Measurements from ENCODE around the gene NTNG1. TPM values are rescaled to one million over a fixed set of nuclear protein-coding genes. Genes with fewer than 3 reads are reported as not detected.

NTNG1 gene
- total RNA-seq, 1 donor, result 9.1 TPM

DNA sequence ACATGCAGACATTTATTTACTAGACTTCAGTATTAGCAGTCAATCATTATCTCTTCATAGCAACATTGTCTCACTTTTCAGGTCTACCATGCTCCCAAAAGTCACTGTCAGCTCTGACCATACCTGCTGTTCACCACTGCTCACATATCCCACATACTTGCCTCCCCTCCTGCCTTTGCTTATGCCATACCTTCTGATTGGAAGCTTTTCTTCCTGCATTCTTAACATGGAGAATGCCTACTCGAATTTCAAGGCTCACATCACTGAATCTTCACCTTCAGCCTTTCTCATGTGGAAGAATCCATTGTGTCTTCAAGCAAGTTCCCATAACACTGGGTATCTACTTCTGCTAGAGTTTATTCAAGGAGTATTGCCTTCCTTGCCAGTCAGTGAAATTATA lies 135.4 kb downstream of the NTNG1 start:
- no peak overlapping the region for H3K4me3 ChIP-seq (ENCODE audit: low read depth, low read length)
- TF ChIP-seq, protein P1, sequence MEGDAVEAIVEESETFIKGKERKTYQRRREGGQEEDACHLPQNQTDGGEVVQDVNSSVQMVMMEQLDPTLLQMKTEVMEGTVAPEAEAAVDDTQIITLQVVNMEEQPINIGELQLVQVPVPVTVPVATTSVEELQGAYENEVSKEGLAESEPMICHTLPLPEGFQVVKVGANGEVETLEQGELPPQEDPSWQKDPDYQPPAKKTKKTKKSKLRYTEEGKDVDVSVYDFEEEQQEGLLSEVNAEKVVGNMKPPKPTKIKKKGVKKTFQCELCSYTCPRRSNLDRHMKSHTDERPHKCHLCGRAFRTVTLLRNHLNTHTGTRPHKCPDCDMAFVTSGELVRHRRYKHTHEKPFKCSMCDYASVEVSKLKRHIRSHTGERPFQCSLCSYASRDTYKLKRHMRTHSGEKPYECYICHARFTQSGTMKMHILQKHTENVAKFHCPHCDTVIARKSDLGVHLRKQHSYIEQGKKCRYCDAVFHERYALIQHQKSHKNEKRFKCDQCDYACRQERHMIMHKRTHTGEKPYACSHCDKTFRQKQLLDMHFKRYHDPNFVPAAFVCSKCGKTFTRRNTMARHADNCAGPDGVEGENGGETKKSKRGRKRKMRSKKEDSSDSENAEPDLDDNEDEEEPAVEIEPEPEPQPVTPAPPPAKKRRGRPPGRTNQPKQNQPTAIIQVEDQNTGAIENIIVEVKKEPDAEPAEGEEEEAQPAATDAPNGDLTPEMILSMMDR (IDR thresholded peaks at IDR 0.05; ENCODE audit: insufficient read depth, low read depth, low read length), result no peak
- DNase-seq (ENCODE audit: low read depth), result no peak

GRCh38 chr1:107277022-107277421 lies 136.2 kb downstream of the NTNG1 start:
- DNase-seq (ENCODE audit: low read depth), result peak; percentile 31
- TF ChIP-seq, protein P1 (IDR thresholded peaks at IDR 0.05; ENCODE audit: insufficient read depth, low read depth, low read length), result peak; percentile 39
- no peak overlapping the region for H3K4me3 ChIP-seq (ENCODE audit: low read depth, low read length)

GRCh38 chr1:107286125-107286524 lies 145.3 kb downstream of the NTNG1 start:
- H3K4me3 ChIP-seq (ENCODE audit: low read depth, low read length), result no peak overlapping the region
- TF ChIP-seq, protein P1 (IDR thresholded peaks at IDR 0.05; ENCODE audit: insufficient read depth, low read depth, low read length), result no peak

DNA sequence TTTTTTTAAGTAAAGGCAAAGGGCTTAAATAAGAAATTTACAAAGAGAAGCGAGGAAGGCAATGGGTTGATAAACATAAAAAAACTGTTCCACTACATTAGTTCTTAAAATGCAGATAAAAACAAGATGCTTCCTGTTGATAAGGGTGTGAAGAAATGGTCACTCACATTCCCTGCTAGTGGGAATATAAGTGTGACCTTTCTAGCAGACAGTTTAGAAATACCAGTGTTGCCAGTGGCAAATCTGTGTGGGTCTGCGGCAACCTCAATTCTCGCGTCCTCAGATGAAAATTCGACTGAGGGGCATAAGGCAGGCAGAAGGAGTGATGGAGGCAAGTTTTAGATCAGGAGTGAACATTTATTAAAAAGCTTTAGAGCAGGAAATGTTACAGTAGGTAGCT lies 151.1 kb downstream of the NTNG1 start:
- DNase-seq (ENCODE audit: low read depth), result no peak
- TF ChIP-seq, protein P1 (IDR thresholded peaks at IDR 0.05; ENCODE audit: insufficient read depth, low read depth, low read length), result no peak

More at GRCh38 chr1:107286125-107286524, 145.3 kb downstream of the NTNG1 start:
- DNase-seq (ENCODE audit: low read depth), result no peak

DNA sequence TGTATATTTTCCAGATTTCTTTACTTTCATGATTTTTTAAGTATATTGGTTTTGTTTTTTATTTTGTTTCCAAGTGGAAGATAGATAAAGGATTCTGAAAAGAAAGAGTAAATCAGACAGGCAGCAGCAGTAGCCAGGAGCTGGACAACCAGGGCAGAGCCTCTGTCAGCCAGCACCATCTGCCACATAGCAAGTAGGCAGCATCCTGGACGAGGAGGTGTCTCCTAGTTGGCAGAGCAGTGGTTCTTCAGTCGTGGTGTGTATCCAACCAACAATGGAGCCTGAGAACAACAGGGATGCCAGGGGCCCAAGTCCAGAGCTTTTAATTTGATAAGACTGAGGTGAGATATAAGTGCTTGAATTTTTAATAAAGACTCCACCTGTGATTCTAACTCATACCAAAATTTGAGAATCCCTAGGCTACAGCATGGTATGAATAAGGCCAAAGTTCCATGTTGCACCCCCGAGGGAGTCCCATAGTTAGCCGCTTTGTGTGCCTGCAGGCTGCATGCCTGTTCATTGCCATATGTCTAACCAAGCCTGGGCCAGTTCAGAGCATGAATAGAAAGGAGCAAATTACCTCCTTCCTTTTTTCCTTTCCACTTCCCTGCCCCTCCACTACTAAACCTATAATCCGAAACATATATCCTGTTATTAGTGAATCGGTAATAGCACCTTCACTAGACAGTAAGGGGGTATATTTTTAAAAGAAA lies 153.2 kb downstream of the NTNG1 start:
- TF ChIP-seq, protein P1 (IDR thresholded peaks at IDR 0.05; ENCODE audit: insufficient read depth, low read depth, low read length), result no peak
- no peak for DNase-seq (ENCODE audit: low read depth)
- H3K4me3 ChIP-seq (ENCODE audit: low read depth, low read length), result no peak overlapping the region

More for the DNA sequence above, 151.1 kb downstream of the NTNG1 start:
- H3K4me3 ChIP-seq (ENCODE audit: low read depth, low read length), result no peak overlapping the region

- no peak overlapping the region for H3K4me3 ChIP-seq (ENCODE audit: low read depth, low read length)
- TF ChIP-seq, protein P1 (IDR thresholded peaks at IDR 0.05; ENCODE audit: insufficient read depth, low read depth, low read length), result no peak
- DNase-seq (ENCODE audit: low read depth), result no peak
Observed at GRCh38 chr1:107294686-107295085, 153.8 kb downstream of the NTNG1 start.

DNA sequence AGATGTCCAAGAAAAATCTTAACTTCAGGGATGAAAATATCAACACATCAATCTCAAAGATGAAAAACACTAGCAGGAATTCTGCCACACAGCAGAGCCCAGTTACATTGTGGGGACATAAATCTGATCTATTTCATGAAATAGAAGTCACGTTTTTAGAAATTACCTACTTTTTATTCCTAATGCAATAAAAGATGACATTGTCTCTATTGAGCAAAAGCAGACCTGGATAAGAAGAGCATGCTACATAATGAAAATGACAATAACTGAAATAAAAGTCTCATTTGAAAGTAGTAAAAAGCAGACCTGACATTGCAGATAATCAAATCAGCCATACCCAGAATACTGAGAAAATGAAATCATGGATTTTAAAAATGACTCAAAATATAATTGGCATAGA lies 156.8 kb downstream of the NTNG1 start:
- no peak overlapping the region for H3K4me3 ChIP-seq (ENCODE audit: low read depth, low read length)
- TF ChIP-seq, protein P1 (IDR thresholded peaks at IDR 0.05; ENCODE audit: insufficient read depth, low read depth, low read length), result no peak
- no peak for DNase-seq (ENCODE audit: low read depth)

Data from fibroblast of villous mesenchyme (primary cell).